GM19455 (cell line): ENCODE results near the gene SHQ1.
"Not testable (repeated sequence)": the region's sequence is repeated elsewhere in the genome, so short reads cannot be mapped to it uniquely, and the experiment has no call there.

ENCODE experiments used
- ATAC-seq: cut with Tn5 transposase; IDR thresholded peaks from one replicate; pipeline ENCODE4 v1.9.1; 2021; ENCODE audit not compliant: unreplicated experiment

The SHQ1 gene

DNA sequence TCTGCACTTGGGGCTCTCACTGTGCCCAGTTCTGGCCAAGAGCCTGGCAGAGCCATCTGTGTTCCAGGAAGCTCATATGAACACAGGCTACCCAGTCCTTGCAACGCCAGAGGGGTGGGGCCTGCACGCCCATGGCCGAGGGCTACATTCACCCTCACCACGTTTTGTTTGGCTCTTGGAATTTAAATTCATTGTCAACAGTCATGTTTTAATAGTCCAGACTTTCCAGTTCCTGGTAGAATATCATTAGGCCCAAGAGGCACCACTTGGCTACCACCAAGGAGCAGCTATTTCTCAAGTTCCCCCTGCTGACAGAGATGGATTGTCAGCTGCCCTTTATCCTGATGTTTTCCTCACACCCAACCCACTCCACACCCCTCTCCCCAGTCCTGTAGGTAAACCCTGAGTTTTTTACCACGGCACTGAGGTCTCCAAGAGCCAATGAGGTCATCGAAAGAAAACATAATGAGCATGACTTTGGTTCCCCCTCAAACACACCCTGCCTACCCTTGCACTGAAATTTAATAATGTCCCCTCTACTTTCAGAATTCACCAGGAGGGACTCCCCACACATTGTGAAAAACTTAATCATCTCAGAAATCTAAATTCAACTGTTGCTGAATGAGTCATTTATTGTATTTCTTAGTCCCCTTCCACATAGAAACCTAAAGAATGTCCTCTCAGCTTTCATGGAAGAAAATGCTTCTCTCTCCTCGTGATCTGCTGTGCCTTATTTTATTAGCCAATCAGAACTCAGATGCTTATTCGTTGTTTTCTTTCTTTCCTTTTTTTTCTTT is 125.1 kb downstream of the SHQ1 start:
- no peak for ATAC-seq

GRCh38 chr3:72721683-72722381 is 126.4 kb downstream of the SHQ1 start:
- no peak for ATAC-seq

GRCh38 chr3:72720566-72720965 is 127.7 kb downstream of the SHQ1 start:
- ATAC-seq = no peak

GRCh38 chr3:72719137-72719536 is 129.1 kb downstream of the SHQ1 start:
- no peak for ATAC-seq

GRCh38 chr3:72714135-72714534 is 134.1 kb downstream of the SHQ1 start:
- not testable (repeated sequence) for ATAC-seq

- not testable (repeated sequence) for ATAC-seq
Measured at GRCh38 chr3:72710471-72710870, 137.8 kb downstream of the SHQ1 start.

DNA sequence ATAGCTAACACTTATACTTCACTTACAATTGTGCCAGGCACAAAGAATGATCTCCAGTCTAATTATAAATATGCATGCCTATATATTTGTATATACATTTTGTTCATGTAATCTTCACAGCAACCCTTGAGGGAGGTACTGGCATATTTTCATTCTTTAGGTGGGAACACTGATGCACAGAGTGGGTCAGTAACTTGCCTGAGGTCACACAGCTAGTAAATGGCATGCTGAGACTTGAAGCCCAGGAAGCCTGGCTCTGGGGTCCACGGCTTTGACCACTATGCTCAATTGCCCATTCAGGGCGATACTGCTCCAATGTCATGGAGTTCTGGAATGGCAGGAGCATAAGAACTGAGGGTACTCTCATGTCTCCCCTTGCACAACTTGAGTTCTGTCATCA is 139.8 kb downstream of the SHQ1 start:
- ATAC-seq = no peak

DNA sequence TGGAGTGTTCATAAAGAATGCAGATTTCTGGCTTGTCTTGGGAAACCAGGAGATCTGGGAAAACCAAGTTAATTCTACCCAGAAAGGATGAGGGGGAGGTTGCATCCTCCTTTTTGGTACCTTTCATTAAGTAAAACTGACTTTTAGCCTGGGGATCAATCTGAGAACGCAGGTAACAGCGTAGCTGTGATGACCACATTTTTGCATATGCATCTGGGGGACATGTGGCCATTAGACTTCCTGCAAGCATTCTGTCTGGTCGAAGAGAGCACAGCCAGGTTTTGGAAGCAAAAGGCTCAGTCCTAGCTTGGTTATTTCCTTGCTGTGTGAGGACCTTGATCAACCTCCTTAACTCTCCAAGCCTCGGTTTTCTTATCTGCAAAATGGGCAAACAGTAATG is 145.2 kb downstream of the SHQ1 start:
- no peak for ATAC-seq

DNA sequence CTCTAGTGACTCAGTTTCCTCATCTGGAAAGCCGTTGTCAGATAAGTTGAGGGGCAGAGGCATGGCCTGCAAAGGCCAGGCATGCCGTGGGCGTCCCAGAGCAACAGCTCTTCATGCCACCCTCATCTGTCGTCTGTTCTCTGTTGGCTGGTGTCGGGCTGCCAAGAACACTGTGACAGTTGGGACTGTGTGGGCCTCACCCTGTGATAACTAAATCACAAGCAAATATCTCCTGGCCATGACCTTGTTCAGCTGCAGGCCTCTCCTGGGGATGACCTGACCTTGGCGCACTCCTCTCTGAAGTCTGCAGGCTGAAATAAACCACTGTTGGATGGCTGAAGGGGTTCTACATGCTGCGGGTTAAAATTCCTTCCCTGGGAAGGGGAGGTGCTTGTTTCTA is 145.9 kb downstream of the SHQ1 start:
- ATAC-seq = no peak

GRCh38 chr3:72700106-72700505 is 148.1 kb downstream of the SHQ1 start:
- ATAC-seq = no peak

- no peak for ATAC-seq
Measured at GRCh38 chr3:72699631-72700030, 148.6 kb downstream of the SHQ1 start.
